ENCODE data around the gene ABR.
"Not testable (repeated sequence)": the region's sequence is repeated elsewhere in the genome, so short reads cannot be mapped to it uniquely, and the experiment has no call there.

The ABR gene

DNA sequence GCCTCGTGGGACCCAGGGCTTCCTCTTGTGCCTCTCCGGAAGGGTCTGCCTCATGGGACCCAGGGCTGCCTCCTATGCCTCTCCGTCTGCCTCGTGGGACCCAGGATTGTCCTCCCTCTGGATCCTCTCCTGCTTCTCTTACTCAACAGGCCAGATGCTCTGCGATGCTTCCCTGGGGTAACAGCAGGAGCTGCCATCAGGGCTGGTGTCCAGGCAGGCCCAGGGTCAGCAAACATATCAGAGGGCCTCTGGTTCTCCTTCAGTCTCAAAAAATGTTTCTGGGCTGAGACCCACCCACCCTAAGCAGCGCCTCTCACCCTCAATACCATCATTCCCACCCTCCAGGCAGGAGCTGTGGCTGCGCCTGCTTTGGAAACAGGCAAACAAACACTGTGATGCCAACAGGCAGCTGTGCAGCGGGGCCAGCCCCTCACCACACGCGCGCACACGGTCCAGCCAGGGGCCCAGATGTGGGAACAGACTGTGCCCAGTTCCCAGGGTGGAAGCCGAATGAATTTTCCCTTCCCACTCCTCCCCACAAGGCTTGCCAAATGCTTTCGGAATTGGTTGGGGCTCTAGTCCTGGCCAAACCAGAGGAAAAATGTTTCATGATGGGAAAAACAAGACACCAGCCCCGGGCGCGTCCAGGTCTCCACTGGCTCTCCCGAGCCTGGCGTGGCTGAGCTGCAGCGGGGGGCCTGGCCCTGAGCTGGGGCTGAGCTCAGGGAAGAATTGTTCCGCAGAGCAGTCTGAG lies 171.6 kb downstream of the ABR start:
- no peak for DNase-seq (ENCODE audit: low read depth, low spot score)

DNA sequence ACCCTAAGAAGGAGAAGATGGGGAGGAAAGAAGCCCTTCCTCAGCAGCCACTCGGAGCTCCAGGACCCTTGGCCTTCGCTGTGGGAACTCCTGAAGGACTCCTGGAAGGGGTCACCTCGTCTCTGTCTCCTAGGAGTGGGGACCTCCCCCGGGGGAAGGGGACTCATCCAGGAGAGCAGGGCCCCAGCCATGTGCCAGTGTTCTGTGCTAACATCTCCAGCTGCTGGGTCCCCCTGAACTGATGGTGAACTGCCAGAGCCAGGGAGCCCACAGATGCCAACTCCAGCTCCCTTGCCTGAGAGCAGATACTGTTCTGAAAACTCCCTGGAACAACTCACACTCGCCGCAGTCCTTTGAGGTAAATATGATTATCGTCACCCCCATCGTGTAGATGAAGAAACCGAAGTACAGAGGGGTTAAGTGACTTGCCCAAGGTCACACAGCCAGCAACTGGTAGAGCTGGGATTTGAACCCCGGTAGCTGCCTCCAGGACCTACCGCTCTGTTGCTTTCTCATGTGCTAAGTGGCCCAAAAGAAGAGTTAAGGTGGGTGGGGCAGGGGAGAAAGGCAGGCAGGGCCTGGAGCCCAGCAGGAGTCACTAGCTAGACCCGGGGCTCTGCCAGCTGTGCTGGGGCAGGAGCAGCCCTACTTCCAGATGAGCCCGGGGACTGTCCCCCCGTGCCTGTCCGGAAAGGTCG lies 172.3 kb downstream of the ABR start:
- no peak for DNase-seq (ENCODE audit: low read depth, low spot score)

DNA sequence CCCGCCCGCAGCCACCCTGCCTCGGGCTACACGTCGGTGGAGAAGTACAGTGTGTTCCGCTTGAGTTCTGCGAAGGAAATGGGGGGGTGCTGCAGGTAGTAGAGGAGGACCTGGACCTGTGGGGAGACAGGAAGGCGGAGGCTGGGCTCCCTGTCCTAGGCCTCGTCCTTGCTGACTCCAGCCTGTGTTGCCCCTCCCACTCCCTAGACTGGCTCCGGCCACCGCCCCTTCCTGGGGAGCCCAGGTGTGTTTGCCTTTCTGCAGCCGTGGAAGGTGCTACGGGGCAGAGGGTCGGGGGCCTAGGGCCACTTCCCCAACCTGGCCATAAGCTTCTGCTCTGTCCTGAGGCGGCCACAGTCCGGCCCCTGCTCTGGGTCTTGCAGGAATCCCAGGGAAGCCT lies 173.7 kb downstream of the ABR start:
- DNase-seq (ENCODE audit: low read depth, low spot score): no peak

DNA sequence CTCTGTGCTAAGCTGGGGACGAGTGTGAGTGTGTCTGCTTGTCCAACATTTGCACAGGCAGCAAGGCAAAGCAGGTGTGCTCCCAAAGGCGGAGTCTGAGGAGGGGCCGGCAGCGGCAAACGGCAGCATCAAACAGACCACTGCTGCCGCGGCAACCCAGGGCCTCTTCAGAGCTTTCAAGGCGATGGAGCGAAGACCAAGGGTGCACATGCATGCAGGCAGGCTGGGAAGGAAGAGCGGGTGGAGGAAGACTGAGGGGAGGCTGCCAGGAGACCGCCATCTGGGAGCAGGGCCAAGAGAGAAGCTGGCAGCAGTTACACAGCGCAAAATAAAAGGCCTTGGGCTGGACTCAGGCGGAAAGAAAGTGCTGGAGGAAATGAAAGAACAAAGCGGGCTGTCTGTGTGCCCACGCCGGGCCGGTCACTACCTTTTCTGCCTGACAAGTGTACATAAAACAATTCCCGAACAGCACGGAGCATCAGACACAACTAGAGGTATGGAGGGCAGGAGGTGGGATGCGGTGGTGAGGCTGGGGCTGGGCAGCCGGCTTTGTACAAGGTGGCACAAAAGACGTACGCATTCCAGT lies 174.3 kb downstream of the ABR start:
- peak; percentile 95 for DNase-seq (ENCODE audit: low read depth, low spot score)

DNA sequence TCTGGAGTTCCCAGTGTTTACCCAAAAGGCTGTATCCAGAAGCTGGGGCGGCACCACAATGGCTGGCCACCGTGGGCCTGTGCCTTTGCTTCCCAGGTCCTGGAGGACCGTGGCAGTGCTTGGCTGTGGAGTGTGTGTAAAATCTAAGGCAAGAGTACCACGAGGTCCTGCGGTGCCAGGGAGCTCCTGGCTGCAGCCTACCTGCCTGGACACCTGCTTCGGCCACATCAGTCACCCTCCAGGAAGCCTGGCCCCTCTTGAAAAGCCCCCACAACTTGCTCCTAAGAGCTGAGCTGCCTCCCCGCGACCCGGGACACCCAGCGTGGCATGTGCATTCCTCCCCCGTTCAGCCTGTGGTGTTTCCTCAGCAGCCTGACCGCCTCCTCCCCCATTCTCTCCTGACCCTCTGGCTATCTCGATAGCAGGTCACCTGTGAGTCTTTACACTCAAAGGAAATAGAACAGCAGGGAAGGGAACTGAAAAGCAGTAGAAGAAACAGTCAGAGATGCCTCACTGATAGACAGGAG lies 174.9 kb downstream of the ABR start:
- no peak for DNase-seq (ENCODE audit: low read depth, low spot score)

DNA sequence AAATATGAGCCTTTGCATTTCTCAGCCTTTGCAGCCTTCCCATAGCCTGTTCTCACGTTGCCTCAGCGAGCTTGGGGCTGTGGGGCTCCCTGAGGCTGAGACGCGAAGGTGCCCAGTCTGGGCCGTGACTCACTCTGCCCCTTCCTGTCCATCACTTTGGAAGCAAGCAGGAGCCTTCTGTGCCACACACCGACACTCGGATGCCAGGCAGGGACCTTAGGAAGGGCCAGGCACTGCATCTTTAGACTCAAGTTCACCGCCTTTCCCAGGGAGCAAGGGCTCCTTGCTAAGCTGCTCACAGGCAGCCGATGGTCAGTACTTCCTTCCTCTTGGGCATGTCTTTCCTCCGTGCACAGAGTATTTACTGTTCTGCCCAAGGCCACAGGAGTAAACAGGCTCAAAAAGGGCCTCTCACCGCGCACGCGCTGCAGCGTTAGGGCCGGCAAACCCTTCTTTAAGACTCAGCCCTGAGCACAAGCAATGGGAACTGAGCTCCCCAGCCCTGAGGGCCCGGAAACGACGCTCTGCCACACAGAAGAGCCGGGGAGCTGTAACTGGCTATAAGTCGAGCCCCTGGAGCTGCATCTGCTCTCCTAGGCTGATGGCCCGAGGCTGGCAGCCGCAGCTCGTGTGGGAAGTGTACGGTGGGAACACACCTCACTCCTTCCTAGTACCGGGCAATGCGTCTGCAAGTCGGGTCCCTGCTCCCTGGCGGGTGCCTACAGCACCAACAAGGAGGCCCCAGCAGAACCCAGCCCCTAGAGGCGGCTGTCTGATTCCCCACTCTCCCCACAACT lies 175.6 kb downstream of the ABR start:
- DNase-seq (ENCODE audit: low read depth, low spot score): peak; percentile 29

DNA sequence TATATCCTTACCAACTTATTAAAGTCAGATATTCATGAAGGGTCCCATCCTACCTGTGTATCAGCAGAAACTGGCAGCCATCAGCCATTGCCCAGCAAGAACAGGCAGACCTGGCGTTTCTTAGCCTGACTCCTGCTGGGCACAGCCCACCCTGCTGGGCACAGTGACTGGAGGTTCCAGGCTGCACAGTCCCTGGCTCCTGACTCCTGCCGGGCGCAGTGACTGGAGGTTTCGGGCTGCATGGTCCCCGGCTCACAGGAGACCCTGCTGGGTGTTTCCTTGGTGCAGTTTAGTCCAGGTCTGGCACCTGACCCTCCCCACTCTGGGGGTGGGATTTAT lies 176.2 kb downstream of the ABR start:
- DNase-seq (ENCODE audit: low read depth, low spot score): no peak

DNA sequence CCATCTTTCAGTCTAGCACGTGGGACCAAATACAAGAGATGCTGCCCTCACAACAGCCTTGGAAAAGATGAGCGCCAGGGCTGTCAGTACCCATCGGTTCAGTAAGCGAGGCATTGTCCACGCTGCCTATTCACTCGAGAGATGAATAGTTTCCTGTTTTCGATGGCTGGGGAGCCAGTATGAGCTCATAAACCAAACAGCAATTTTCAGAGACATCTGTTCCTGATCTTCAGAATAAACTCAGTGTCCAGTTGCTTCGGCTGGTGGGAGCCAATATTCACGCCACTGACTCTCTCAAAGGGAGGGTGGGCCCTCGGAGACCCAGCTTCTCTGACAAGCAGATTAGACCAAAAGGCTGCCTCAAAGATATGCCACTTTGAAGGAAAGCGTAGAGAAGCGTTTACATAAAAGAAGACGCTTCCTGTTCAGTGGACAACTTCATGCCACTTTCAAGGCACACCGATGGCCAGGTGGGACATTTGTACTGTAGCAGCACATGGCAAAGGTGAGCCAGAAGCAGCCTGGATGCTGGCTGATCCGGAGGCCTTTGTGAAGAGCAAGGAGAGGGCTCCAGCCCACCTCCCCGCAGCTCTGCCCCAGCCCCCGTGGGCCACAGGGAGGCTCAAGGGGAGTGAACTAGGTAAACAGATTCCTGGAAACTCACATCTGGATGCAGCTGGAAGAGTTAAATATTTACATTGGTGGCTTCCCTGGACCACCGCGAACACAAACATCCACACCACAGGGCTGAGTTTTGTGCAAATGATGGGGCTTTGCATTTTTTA lies 176.8 kb downstream of the ABR start:
- peak; percentile 42 for DNase-seq (ENCODE audit: low read depth, low spot score)

DNA sequence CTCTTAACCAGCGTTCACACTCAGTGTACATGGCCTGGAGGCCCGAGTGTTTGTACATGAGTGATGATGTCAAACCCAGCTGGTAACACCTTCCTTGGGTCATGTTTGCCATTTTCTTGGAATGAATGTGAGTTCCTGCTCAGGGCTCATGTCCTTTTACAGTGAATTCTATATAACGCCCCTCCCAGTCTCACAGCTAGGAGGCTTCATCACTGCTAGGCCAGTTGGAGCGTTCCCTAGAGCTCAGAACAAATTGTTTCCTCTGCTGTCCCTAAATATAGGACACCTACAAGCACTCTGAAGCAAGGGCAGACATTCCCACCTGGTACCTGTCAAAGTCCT lies 177.4 kb downstream of the ABR start:
- DNase-seq (ENCODE audit: low read depth, low spot score): peak; percentile 16

DNA sequence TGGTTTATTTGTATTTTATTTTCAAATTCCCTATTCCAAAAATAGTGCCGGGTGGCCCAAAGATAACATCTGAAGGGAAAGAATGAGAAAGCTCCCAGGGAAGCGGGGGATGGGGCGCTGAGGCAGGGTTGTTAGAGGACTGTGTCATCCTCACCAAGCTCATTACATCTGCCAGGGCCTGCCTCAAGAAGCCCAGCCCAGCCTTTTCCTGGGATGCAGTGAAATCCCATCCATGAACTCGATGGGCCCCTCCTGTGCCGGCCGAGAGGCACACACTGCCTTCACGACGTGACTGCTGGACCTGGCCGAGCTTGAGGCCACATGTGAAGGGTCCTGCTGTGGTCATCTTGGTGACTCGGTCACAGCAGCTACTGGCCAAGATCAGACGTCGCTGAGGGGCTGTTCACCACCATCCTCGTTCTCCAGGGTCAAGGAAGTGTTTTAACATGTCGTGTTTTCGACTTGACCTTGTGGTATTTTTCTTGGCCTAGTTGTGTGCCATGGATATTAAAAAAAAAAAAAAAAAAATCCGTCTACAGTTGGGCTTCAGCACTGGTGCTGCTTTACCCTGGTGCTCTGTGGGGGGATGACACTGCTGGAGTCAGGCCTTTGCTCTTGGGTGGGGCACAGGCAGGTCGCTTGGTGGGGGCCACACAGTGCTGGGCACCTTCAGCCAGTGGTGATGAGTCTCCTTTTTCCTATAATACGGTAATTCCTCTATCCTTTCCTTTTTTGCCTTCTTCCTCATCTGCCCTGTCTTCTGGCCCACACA lies 178.0 kb downstream of the ABR start:
- DNase-seq (ENCODE audit: low read depth, low spot score): peak; percentile 69

DNA sequence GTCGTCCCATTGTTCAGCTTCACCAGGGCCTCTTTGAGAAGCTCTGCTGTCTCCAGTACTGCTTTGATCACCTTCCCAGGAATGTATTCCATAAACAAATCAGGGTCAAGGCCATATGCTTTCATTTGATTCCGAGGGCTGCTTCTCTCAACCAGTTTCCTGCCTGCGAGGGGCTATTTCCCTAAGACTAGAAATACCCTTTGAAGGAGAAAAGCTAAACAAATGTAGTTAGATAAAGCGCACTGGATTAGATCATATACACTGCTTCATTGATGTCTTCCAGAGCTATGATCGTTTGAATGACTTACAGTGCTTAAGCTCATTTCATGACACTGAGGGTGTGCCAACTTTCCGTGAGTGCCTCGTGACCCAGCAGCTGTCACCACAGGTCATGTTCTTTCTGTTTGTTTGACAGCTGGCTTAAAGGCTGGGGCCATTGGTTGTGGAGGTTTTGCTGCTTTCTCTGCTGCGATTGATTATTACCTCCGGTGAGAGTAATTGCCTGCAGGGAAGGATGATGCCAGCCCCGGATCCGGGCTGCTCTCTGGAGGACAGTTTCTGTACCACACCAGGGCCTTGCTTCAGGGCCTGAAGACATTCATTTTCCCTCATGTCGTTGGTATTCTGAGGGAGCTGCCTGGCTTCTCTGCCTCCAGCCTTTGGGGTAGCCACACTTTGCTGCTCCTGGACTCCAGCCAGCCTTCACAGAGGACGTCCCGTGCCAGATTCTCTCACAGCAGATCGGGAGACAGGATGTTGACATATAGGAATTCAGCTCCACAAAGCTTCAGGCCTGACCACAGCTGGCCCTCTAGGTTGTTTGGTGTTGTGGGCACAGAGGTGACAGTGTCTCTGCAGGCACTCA lies 179.0 kb downstream of the ABR start:
- DNase-seq (ENCODE audit: low read depth, low spot score): peak; percentile 75

DNA sequence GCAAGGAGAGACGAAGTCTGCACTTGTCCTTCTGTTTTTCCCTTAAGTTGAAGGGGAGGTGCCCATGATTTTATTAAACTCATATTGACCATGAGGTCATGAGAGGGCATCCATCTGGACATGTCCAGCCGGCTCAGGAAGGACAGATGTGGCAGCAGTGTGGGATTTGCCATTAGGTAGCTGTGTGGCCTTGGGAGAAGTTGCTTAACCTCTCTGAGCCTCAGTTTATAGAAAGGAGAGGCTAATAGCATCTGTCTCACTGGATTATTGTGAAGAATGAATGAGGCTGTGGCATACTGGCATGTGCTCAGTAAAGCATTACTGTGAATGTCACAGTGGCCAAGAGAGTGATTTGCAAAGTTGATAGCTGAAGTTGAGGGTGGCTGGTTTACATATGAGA lies 181.7 kb downstream of the ABR start:
- DNase-seq (ENCODE audit: low read depth, low spot score): no peak

DNA sequence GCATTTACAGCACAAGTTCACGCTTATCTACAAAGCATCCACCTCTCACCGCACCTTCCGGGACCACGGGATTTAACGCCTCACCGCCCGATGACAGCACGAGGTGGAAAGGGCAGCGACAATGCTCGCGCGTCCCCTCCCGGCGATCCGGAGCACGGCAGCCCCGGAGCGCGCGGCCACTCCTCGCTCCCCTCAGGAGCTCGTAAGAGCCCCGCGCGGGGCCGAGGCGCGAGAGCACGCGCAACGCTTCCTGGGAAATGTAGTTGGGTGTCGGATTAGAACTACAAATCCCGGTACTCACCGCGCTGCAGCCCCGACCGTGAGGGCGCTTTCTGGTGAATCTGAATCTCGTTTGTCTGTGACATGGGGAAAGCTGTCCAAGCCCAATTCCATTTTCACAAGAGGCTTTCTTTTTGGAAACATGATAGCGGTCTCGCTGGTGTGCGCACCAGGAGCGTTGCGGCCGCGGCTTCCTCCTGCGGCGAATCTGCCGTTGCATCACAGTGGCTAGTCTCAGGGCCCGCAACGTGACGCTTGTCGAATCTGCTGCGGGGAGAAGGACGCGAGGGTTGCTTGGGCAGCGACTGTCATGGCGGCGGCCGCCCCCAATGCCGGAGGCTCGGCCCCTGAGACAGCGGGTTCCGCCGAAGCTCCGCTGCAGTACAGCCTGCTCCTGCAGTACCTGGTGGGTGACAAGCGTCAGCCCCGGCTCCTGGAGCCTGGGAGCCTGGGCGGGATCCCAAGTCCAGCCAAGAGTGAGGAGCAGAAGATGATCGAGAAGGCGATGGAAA lies 183.0 kb downstream of the ABR start, which contains the start of gene TIMM22:
TSS of gene TIMM22 (plus strand) at position 576 of the 791 bp plus-strand sequence. CDS start at position 590, 14 bp downstream.
- DNase-seq (ENCODE audit: low read depth, low spot score): peak; percentile 99

DNA sequence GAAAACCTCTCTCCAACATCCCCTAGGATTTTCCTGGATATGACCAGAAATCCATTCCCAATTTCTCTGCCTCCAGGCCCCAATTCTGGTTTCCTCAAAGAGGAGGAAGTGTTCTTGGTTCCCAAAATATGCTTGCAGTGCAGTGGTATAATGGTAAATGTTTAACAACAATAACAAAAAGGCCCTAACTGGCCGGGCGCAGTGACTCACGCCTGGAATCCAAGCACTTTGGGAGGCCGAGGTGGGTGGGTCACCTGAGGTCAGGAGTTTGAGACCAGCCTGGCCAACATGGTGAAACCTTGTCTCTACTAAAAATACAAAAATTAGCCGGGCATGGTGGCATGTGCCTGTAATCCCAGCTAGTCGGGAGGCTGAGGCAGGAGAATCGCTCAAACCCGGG lies 184.5 kb downstream of the ABR start:
- DNase-seq (ENCODE audit: low read depth, low spot score): not testable (repeated sequence)

DNA sequence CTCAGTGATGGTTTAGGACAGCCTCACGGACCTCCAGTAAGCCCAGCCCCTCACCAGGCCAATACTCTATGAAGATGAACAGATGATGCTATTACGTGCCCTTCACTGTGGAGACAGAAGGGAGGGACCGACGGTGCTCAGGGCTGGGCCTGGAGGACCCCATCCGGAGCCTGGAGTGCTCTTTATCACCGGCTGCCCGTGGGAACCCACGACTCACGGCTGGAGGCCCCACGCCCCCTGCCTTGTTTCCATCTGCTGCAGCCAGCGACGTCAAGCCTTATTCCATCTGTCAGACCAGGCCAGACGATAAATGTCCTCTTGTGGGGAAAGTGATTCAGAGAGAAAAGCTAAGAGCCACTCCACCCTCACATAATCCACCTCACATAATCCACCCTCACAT lies 186.8 kb downstream of the ABR start:
- DNase-seq (ENCODE audit: low read depth, low spot score): no peak

DNA sequence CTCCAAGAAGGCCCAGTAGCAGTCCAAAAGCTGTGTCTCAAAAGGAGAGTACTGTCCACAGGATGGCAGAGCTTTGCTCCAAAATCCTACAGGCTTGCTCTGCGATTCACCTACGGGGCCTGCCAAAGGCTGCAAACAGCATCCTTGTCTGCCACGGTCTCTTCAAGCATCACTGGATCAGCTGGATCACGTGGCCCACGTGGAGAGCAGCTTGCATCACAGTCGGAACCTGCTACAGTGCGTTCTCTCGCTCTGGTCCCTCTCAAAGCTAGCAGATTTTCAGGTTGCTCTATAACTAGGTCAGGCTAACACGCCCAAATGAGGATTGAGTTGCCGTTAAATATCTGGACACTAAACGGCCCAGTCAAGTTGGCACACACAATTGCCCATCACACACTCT lies 191.2 kb downstream of the ABR start:
- no peak for DNase-seq (ENCODE audit: low read depth, low spot score)

DNA sequence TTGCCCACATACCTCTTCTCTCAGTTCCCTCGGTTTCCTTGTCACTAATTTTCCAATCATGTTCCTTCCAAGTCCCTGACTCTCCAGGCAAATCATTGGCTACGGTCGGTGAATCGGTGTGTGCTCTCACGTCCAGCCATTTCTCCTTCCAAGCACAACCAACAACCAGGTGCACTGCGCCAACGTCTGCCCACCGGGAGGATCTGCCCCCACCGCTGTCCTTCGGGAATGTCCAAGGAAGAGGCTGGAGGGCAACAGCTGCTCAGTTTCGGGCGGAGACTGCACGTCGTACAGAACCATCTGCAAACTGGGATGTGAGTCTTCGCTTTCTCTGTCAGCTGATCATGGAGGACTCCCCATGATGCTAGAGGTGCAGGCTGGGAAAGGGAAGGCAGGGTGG lies 191.8 kb downstream of the ABR start:
- DNase-seq (ENCODE audit: low read depth, low spot score): no peak

DNA sequence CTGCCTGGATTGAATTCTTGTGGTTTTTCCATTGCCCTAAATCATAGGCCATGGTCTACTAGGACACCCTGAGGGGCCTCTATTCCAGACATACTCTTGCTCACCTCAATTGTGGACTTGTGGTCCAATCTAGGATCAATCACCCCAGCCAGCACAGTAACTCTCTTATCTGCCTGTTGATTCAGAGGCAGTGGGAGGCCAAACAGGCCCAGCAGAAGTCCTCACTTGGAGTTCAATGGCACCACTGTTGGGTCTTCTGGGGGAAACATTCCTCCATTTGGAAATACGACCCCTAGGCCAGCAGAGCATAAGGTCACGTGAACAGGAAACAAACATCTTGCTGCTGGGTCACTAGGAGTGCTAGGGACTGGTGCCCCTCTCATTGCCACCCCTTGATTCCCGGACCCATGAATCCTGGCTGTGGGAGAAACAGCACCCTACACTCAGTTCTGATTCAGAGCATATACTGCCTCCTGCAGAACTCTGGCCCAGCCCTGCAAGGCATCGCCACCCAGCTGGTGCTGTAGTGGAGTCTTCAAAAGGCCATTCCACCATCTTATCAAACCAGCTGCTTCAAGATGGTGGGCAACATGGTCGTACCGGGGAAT lies 193.4 kb downstream of the ABR start:
- DNase-seq (ENCODE audit: low read depth, low spot score): no peak

Measured in astrocyte of the hippocampus (primary cell).